Posterior cingulate gyrus (tissue), 11 donors: ENCODE measurements around the gene SPTSSA.
"Not testable (repeated sequence)": the region's sequence is repeated elsewhere in the genome, so short reads cannot be mapped to it uniquely, and the experiment has no call there.

ENCODE experiments used
- DNase-seq, 10 donors: peaks; one replicate each; pipeline versions ENCODE4 v3.0.0 to v3.0.0-alpha.2; 2020 to 2021; ENCODE audit warnings: mixed read lengths in 3 of 10
- intact Hi-C: fragments of 100-400 bp; cut with DNase I; formaldehyde crosslinking; loops from one replicate; pipeline ENCODE4 v1.15.1; 2023

The SPTSSA gene

GRCh38 chr14:34462132-34462893 is at the start of gene SPTSSA:
Gene SPTSSA (minus strand): TSS chr14:34462240. CDS start chr14:34462207, 33 bp downstream.
- intact Hi-C loops, result loop anchor here (5.0 kb wide), 1 partner anchor 75 kb away; the partner anchor contains the start of gene EAPP
- DNase-seq, result peak; percentile 87 to 99 (median 94)

GRCh38 chr14:34507884-34508283 is 45.8 kb upstream of the SPTSSA start:
- DNase-seq, result no peak
- intact Hi-C loops, result no loop called here

- intact Hi-C loops, result no loop called here
- no peak for DNase-seq
These were observed 45.4 kb upstream of the SPTSSA start for GRCh38 chr14:34507459-34507858.

GRCh38 chr14:34505124-34505491 is 43.1 kb upstream of the SPTSSA start:
- intact Hi-C loops, DNase-seq: not testable (repeated sequence)

GRCh38 chr14:34504027-34504426 is 42.0 kb upstream of the SPTSSA start:
- DNase-seq, intact Hi-C loops: not testable (repeated sequence)

- DNase-seq, result no peak
- intact Hi-C loops, result no loop called here
These were observed 40.6 kb upstream of the SPTSSA start for GRCh38 chr14:34502545-34503225.

- intact Hi-C loops, result no loop called here
- DNase-seq, result no peak
These were observed 40.0 kb upstream of the SPTSSA start for GRCh38 chr14:34502001-34502400.

GRCh38 chr14:34501004-34501580 is 39.1 kb upstream of the SPTSSA start:
- DNase-seq, result no peak
- intact Hi-C loops, result no loop called here

GRCh38 chr14:34498684-34499412 is 36.8 kb upstream of the SPTSSA start:
- no peak for DNase-seq
- intact Hi-C loops, result no loop called here

- DNase-seq, result peak in 8 of 10 donors; percentile 23 to 91 (median 46)
- intact Hi-C loops, result no loop called here
These were observed 34.9 kb upstream of the SPTSSA start for GRCh38 chr14:34496679-34497513.

- peak in 1 of 10 donors; percentile 31 for DNase-seq
These were observed 34.1 kb upstream of the SPTSSA start for GRCh38 chr14:34496007-34496678.

GRCh38 chr14:34489324-34489723 is 27.3 kb upstream of the SPTSSA start:
- no peak for DNase-seq
- intact Hi-C loops, result no loop called here

More at GRCh38 chr14:34496007-34496678, 34.1 kb upstream of the SPTSSA start:
- intact Hi-C loops, result no loop called here

GRCh38 chr14:34488528-34488927 is 26.5 kb upstream of the SPTSSA start:
- intact Hi-C loops, result no loop called here

GRCh38 chr14:34484726-34485125 is 22.7 kb upstream of the SPTSSA start:
- intact Hi-C loops, result no loop called here
- no peak for DNase-seq

More at GRCh38 chr14:34488528-34488927, 26.5 kb upstream of the SPTSSA start:
- DNase-seq, result no peak

- DNase-seq, result no peak
- intact Hi-C loops, result no loop called here
These were observed 20.4 kb upstream of the SPTSSA start for GRCh38 chr14:34482463-34482862.

- no peak for DNase-seq
- intact Hi-C loops, result no loop called here
These were observed 17.7 kb upstream of the SPTSSA start for GRCh38 chr14:34479694-34480093.

GRCh38 chr14:34478261-34478660 is 16.2 kb upstream of the SPTSSA start:
- intact Hi-C loops, result no loop called here
- DNase-seq, result no peak

GRCh38 chr14:34476036-34476435 is 14.0 kb upstream of the SPTSSA start:
- DNase-seq, intact Hi-C loops: not testable (repeated sequence)

- no peak for DNase-seq
- intact Hi-C loops, result no loop called here
These were observed 13.1 kb upstream of the SPTSSA start for GRCh38 chr14:34475163-34475562.
